ENCODE data around the gene SYNE4. TPM values are rescaled to one million over a fixed set of nuclear protein-coding genes. Genes with fewer than 3 reads are reported as not detected.
"Not testable (repeated sequence)": the region's sequence is repeated elsewhere in the genome, so short reads cannot be mapped to it uniquely, and the experiment has no call there.

Gene SYNE4
- total RNA-seq, 4 donors from 2014 or later = 0.24 to 1.7 TPM; not detected in 2

- peaks cover 12 to 20% of the 10 kb centered on the region in 2 donors for H3K27me3 ChIP-seq
- peak in 1 of 2 donors; percentile 35 for DNase-seq
- H3K4me3 ChIP-seq = no peak overlapping the region
These were observed 49.3 kb downstream of the SYNE4 start for GRCh38 chr19:35959040-35959967.

GRCh38 chr19:35958660-35959039 lies 50.0 kb downstream of the SYNE4 start:
- H3K27me3 ChIP-seq = peaks cover 12 to 20% of the 10 kb centered on the region in 2 donors
- no peak overlapping the region for H3K4me3 ChIP-seq

More at GRCh38 chr19:35959040-35959967, 49.3 kb downstream of the SYNE4 start:
- intact Hi-C loops (cut with DNase I; ENCODE audit: low total_unique reads) = no loop called here
- Histone ChIP-seq H3K4me1 (peaks cover 0 to 10% of the 10 kb centered on the region in 2 donors), H3K36me3 (no peaks in the 10 kb centered on the region), H3K27ac (no peak overlapping the region), H3K9me3 (no peaks in the 10 kb centered on the region)
- TF ChIP-seq CTCF (IDR thresholded peaks at IDR 0.05) = peak in 3 of 4 experiments; percentile 23 to 35 (median 28)
- TF ChIP-seq POLR2A (IDR thresholded peaks at IDR 0.05) = no peak

GRCh38 chr19:35957411-35957810 lies 51.2 kb downstream of the SYNE4 start:
- Histone ChIP-seq H3K27me3 (peaks cover 12 to 20% of the 10 kb centered on the region in 2 donors), H3K4me1 (peaks cover 0 to 10% of the 10 kb centered on the region in 2 donors)
- intact Hi-C loops (cut with DNase I; ENCODE audit: low total_unique reads); H3K9me3 ChIP-seq; DNase-seq; H3K27ac ChIP-seq; H3K4me3 ChIP-seq; H3K36me3 ChIP-seq: not testable (repeated sequence)

More at GRCh38 chr19:35958660-35959039, 50.0 kb downstream of the SYNE4 start:
- H3K36me3 ChIP-seq = no peaks in the 10 kb centered on the region
- intact Hi-C loops (cut with DNase I; ENCODE audit: low total_unique reads) = no loop called here
- H3K4me1 ChIP-seq = peaks cover 0 to 10% of the 10 kb centered on the region in 2 donors
- DNase-seq = no peak
- H3K9me3 ChIP-seq = no peaks in the 10 kb centered on the region
- no peak overlapping the region for H3K27ac ChIP-seq
- no peak for TF ChIP-seq POLR2A (IDR thresholded peaks at IDR 0.05)
- no peak for TF ChIP-seq CTCF (IDR thresholded peaks at IDR 0.05)

- Histone ChIP-seq H3K27me3 (peaks cover 12 to 13% of the 10 kb centered on the region in 2 donors), H3K4me3 (no peak overlapping the region), H3K9me3 (no peaks in the 10 kb centered on the region), H3K27ac (no peak overlapping the region), H3K36me3 (no peaks in the 10 kb centered on the region), H3K4me1 (peaks cover 0 to 10% of the 10 kb centered on the region in 2 donors)
- no peak for DNase-seq
- intact Hi-C loops (cut with DNase I; ENCODE audit: low total_unique reads) = no loop called here
- TF ChIP-seq CTCF (IDR thresholded peaks at IDR 0.05) (no peak), POLR2A (IDR thresholded peaks at IDR 0.05) (no peak)
These were observed 52.6 kb downstream of the SYNE4 start for GRCh38 chr19:35955881-35956634.

Small RNAs within 50 kb of the gene (small RNA-seq; reads per million reads assigned to genes)
- gene AF038458.1 = not detected

Other genes starting within 250 kb of the SYNE4 start
- 10 to 100 TPM in 2 of 4 donors, 1 to 10 TPM in 1, under 1 TPM in 1; 0.26 to 43.4 (median 8.9) TPM for gene ARHGAP33, start 233.2 kb downstream of the SYNE4 start, total RNA-seq
- not detected for gene PRODH2, start 196.0 kb downstream of the SYNE4 start, total RNA-seq
- under 1 TPM in 1 of 4 donors, not detected in 3; 0.14 TPM for gene NPHS1, start 156.3 kb downstream of the SYNE4 start, total RNA-seq
- 1 to 10 TPM in 1 of 4 donors, under 1 TPM in 1, not detected in 2; 0.55 to 2.8 TPM for gene KIRREL2, start 151.9 kb downstream of the SYNE4 start, total RNA-seq
- 10 to 100 TPM in 1 of 4 donors, 1 to 10 TPM in 1, not detected in 2; 6.1 to 16.2 TPM for gene APLP1, start 140.2 kb downstream of the SYNE4 start, total RNA-seq
- 10 to 100 TPM in 2 of 4 donors, 1 to 10 TPM in 2; 4.4 to 18.2 (median 9.5) TPM for gene NFKBID, start 108.3 kb downstream of the SYNE4 start, total RNA-seq
- 10 to 100 TPM in 1 of 4 donors, 1 to 10 TPM in 2, not detected in 1; 1.6 to 47.1 (median 4.5) TPM for gene HCST, start 106.3 kb downstream of the SYNE4 start, total RNA-seq
- gene TYROBP, start 100.5 kb downstream of the SYNE4 start, total RNA-seq = 10 to 100 TPM in 3 of 4 donors, 1 to 10 TPM in 1; 1.3 to 25.0 (median 14.9) TPM
- 10 to 100 TPM in 2 of 4 donors, 1 to 10 TPM in 2; 3.1 to 22.4 (median 9.6) TPM for gene LRFN3, start 72.4 kb downstream of the SYNE4 start, total RNA-seq
- gene SDHAF1, start 13.6 kb downstream of the SYNE4 start, total RNA-seq = 10 to 100 TPM; 23.8 to 80.0 (median 43.1) TPM
- gene ALKBH6, start 5.4 kb upstream of the SYNE4 start, total RNA-seq = 10 to 100 TPM; 10.0 to 18.5 (median 17.0) TPM
- gene CLIP3, start 24.1 kb upstream of the SYNE4 start, total RNA-seq = 10 to 100 TPM in 3 of 4 donors, 1 to 10 TPM in 1; 4.4 to 82.5 (median 34.8) TPM
- 1 to 10 TPM in 3 of 4 donors, not detected in 1; 4.6 to 6.5 (median 6.2) TPM for gene THAP8, start 45.5 kb upstream of the SYNE4 start, total RNA-seq
- gene WDR62, start 46.1 kb upstream of the SYNE4 start, total RNA-seq = 1 to 10 TPM in 2 of 4 donors, not detected in 2; 2.4 to 5.8 TPM
- gene OVOL3, start 102.3 kb upstream of the SYNE4 start, total RNA-seq = not detected
- 10 to 100 TPM in 3 of 4 donors, 1 to 10 TPM in 1; 8.2 to 69.8 (median 25.2) TPM for gene POLR2I, start 106.1 kb upstream of the SYNE4 start, total RNA-seq
- 100 to 1,000 TPM; 118 to 196 (median 154) TPM for gene TBCB, start 106.7 kb upstream of the SYNE4 start, total RNA-seq
- gene CAPNS1, start 131.3 kb upstream of the SYNE4 start, total RNA-seq = 100 to 1,000 TPM; 134 to 511 (median 179) TPM
- gene COX7A1, start 143.6 kb upstream of the SYNE4 start, total RNA-seq = 100 to 1,000 TPM in 2 of 4 donors, 10 to 100 TPM in 1, 1 to 10 TPM in 1; 4.7 to 235 (median 65.2) TPM
- gene ZNF565, start 205.9 kb upstream of the SYNE4 start, total RNA-seq = 10 to 100 TPM in 1 of 4 donors, 1 to 10 TPM in 3; 1.5 to 20.8 (median 6.1) TPM
- 100 to 1,000 TPM in 1 of 4 donors, 10 to 100 TPM in 3; 54.7 to 238 (median 84.2) TPM for gene ZNF146, start 206.3 kb upstream of the SYNE4 start, total RNA-seq

Data from uterus (tissue), 4 donors.